ENCODE data around the gene ANKRD10.

The ANKRD10 gene

DNA sequence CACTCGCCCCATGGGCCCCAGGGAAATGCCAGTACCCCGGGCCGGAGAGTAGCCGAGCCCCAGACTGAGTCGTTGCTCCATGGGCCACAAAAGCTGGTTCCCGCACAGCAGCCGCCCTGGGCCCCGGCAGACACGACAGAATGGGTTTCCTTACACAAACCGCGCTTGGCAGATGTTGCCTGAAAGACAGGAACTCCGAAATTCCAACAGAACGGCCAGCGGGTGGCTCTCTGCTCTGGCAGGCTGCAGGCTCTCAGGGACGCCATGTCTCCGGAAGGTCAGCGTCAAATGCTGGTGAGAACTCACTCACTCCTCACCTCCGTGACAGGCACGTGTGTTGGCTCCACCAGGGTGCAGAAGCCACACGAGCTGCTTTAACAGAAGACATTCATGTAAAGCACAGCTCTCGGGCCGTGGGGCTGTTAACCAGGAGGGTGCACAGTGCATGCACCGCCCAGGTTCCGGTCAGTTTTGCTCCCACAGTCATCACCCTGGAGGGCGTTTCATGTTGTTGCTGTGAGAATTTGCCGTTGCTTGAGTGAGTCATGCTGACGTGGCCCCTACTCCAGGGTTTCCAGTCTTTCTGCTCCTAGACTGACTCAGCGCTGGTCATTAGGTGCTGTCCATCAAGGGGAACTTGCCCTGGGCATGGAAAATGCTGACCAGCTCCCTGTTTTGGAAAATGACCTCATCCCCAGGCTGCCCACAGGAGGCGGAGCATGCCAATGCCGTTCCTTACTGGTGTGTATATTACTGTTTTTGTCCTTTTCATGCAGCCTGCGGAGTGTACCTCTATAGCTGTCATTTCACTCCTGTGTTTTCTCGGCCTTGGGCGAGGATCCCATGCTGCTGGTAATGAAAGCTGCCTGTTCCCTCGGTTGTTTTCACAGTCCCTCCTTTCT, 44.8 kb downstream of the ANKRD10 start:
- TF ChIP-seq, protein P1, sequence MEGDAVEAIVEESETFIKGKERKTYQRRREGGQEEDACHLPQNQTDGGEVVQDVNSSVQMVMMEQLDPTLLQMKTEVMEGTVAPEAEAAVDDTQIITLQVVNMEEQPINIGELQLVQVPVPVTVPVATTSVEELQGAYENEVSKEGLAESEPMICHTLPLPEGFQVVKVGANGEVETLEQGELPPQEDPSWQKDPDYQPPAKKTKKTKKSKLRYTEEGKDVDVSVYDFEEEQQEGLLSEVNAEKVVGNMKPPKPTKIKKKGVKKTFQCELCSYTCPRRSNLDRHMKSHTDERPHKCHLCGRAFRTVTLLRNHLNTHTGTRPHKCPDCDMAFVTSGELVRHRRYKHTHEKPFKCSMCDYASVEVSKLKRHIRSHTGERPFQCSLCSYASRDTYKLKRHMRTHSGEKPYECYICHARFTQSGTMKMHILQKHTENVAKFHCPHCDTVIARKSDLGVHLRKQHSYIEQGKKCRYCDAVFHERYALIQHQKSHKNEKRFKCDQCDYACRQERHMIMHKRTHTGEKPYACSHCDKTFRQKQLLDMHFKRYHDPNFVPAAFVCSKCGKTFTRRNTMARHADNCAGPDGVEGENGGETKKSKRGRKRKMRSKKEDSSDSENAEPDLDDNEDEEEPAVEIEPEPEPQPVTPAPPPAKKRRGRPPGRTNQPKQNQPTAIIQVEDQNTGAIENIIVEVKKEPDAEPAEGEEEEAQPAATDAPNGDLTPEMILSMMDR (IDR thresholded peaks at IDR 0.05; ENCODE audit: borderline replicate concordance, extremely low read depth, low read length, poor library complexity, severe bottlenecking) = no peak
- no peaks in the 10 kb centered on the region for H3K9me3 ChIP-seq (ENCODE audit: insufficient read depth, low read length, severe bottlenecking)
- H3K9ac ChIP-seq (ENCODE audit: low read depth, low read length) = no peak overlapping the region
- H3K27ac ChIP-seq (ENCODE audit: low read length) = no peak overlapping the region
- H3K27me3 ChIP-seq (ENCODE audit: insufficient read depth, low read length, poor library complexity) = peaks cover 21% of the 10 kb centered on the region
- H3K36me3 ChIP-seq (ENCODE audit: insufficient read depth, low read length) = no peaks in the 10 kb centered on the region
- no peak for ATAC-seq (ENCODE audit: insufficient read depth, low read depth)
- H3K4me2 ChIP-seq (ENCODE audit: insufficient read depth, low read length) = no peak overlapping the region
- no peak overlapping the region for H3K4me3 ChIP-seq (ENCODE audit: low read depth in 1 of 2, low read length in 2 of 2)
- peaks cover 11% of the 10 kb centered on the region for H3K4me1 ChIP-seq (ENCODE audit: insufficient read depth, low read length)
- DNase-seq = no peak
- no peaks in the 10 kb centered on the region for H4K20me1 ChIP-seq (ENCODE audit: insufficient read depth, low read length)
- H3K79me2 ChIP-seq (ENCODE audit: insufficient read depth, low read length) = no peaks in the 10 kb centered on the region
- H2AFZ ChIP-seq (ENCODE audit: low read depth, low read length) = no peak overlapping the region

- H3K27ac ChIP-seq (ENCODE audit: low read length) = no peak overlapping the region
- H3K9me3 ChIP-seq (ENCODE audit: insufficient read depth, low read length, severe bottlenecking) = no peaks in the 10 kb centered on the region
- no peak overlapping the region for H3K9ac ChIP-seq (ENCODE audit: low read depth, low read length)
- no peak for DNase-seq
- no peaks in the 10 kb centered on the region for H3K36me3 ChIP-seq (ENCODE audit: insufficient read depth, low read length)
- H2AFZ ChIP-seq (ENCODE audit: low read depth, low read length) = no peak overlapping the region
- no peak for TF ChIP-seq EZH2 (IDR thresholded peaks at IDR 0.05; ENCODE audit: borderline replicate concordance, low read depth, low read length, severe bottlenecking)
- TF ChIP-seq, protein P1 (IDR thresholded peaks at IDR 0.05; ENCODE audit: borderline replicate concordance, extremely low read depth, low read length, poor library complexity, severe bottlenecking) = no peak
- no peak overlapping the region for H3K4me3 ChIP-seq (ENCODE audit: low read depth in 1 of 2, low read length in 2 of 2)
- H3K27me3 ChIP-seq (ENCODE audit: insufficient read depth, low read length, poor library complexity) = peaks cover 21% of the 10 kb centered on the region
- peaks cover 5% of the 10 kb centered on the region for H3K4me1 ChIP-seq (ENCODE audit: insufficient read depth, low read length)
- H3K4me2 ChIP-seq (ENCODE audit: insufficient read depth, low read length) = no peak overlapping the region
- H3K79me2 ChIP-seq (ENCODE audit: insufficient read depth, low read length) = no peaks in the 10 kb centered on the region
- ATAC-seq (ENCODE audit: insufficient read depth, low read depth) = no peak
- H4K20me1 ChIP-seq (ENCODE audit: insufficient read depth, low read length) = no peaks in the 10 kb centered on the region
Measured at GRCh38 chr13:110869231-110869804, 45.6 kb downstream of the ANKRD10 start.

GRCh38 chr13:110868720-110869119, 46.1 kb downstream of the ANKRD10 start:
- H3K9me3 ChIP-seq (ENCODE audit: insufficient read depth, low read length, severe bottlenecking) = no peaks in the 10 kb centered on the region
- no peak for DNase-seq
- H3K9ac ChIP-seq (ENCODE audit: low read depth, low read length) = no peak overlapping the region
- no peak for TF ChIP-seq EZH2 (IDR thresholded peaks at IDR 0.05; ENCODE audit: borderline replicate concordance, low read depth, low read length, severe bottlenecking)
- TF ChIP-seq, protein P1 (IDR thresholded peaks at IDR 0.05; ENCODE audit: borderline replicate concordance, extremely low read depth, low read length, poor library complexity, severe bottlenecking) = no peak
- peaks cover 18% of the 10 kb centered on the region for H3K27me3 ChIP-seq (ENCODE audit: insufficient read depth, low read length, poor library complexity)
- no peaks in the 10 kb centered on the region for H4K20me1 ChIP-seq (ENCODE audit: insufficient read depth, low read length)
- no peaks in the 10 kb centered on the region for H3K79me2 ChIP-seq (ENCODE audit: insufficient read depth, low read length)
- H3K27ac ChIP-seq (ENCODE audit: low read length) = no peak overlapping the region
- no peaks in the 10 kb centered on the region for H3K4me1 ChIP-seq (ENCODE audit: insufficient read depth, low read length)
- H3K36me3 ChIP-seq (ENCODE audit: insufficient read depth, low read length) = no peaks in the 10 kb centered on the region
- no peak for ATAC-seq (ENCODE audit: insufficient read depth, low read depth)
- no peak overlapping the region for H2AFZ ChIP-seq (ENCODE audit: low read depth, low read length)
- no peak overlapping the region for H3K4me2 ChIP-seq (ENCODE audit: insufficient read depth, low read length)
- no peak overlapping the region for H3K4me3 ChIP-seq (ENCODE audit: low read depth in 1 of 2, low read length in 2 of 2)
